ENCODE data around the gene LDB2. TPM values are rescaled to one million over a fixed set of nuclear protein-coding genes. Genes with fewer than 3 reads are reported as not detected.

Gene LDB2
- total and polyA plus RNA-seq, 2 of the 8 experiments (the other 6 are each of a cell fraction or from before 2014, with no cell fraction given): 57.0 to 140 TPM

GRCh38 chr4:16692961-16693506 lies 205.4 kb downstream of the LDB2 start (continued):
- TF ChIP-seq, protein P1, sequence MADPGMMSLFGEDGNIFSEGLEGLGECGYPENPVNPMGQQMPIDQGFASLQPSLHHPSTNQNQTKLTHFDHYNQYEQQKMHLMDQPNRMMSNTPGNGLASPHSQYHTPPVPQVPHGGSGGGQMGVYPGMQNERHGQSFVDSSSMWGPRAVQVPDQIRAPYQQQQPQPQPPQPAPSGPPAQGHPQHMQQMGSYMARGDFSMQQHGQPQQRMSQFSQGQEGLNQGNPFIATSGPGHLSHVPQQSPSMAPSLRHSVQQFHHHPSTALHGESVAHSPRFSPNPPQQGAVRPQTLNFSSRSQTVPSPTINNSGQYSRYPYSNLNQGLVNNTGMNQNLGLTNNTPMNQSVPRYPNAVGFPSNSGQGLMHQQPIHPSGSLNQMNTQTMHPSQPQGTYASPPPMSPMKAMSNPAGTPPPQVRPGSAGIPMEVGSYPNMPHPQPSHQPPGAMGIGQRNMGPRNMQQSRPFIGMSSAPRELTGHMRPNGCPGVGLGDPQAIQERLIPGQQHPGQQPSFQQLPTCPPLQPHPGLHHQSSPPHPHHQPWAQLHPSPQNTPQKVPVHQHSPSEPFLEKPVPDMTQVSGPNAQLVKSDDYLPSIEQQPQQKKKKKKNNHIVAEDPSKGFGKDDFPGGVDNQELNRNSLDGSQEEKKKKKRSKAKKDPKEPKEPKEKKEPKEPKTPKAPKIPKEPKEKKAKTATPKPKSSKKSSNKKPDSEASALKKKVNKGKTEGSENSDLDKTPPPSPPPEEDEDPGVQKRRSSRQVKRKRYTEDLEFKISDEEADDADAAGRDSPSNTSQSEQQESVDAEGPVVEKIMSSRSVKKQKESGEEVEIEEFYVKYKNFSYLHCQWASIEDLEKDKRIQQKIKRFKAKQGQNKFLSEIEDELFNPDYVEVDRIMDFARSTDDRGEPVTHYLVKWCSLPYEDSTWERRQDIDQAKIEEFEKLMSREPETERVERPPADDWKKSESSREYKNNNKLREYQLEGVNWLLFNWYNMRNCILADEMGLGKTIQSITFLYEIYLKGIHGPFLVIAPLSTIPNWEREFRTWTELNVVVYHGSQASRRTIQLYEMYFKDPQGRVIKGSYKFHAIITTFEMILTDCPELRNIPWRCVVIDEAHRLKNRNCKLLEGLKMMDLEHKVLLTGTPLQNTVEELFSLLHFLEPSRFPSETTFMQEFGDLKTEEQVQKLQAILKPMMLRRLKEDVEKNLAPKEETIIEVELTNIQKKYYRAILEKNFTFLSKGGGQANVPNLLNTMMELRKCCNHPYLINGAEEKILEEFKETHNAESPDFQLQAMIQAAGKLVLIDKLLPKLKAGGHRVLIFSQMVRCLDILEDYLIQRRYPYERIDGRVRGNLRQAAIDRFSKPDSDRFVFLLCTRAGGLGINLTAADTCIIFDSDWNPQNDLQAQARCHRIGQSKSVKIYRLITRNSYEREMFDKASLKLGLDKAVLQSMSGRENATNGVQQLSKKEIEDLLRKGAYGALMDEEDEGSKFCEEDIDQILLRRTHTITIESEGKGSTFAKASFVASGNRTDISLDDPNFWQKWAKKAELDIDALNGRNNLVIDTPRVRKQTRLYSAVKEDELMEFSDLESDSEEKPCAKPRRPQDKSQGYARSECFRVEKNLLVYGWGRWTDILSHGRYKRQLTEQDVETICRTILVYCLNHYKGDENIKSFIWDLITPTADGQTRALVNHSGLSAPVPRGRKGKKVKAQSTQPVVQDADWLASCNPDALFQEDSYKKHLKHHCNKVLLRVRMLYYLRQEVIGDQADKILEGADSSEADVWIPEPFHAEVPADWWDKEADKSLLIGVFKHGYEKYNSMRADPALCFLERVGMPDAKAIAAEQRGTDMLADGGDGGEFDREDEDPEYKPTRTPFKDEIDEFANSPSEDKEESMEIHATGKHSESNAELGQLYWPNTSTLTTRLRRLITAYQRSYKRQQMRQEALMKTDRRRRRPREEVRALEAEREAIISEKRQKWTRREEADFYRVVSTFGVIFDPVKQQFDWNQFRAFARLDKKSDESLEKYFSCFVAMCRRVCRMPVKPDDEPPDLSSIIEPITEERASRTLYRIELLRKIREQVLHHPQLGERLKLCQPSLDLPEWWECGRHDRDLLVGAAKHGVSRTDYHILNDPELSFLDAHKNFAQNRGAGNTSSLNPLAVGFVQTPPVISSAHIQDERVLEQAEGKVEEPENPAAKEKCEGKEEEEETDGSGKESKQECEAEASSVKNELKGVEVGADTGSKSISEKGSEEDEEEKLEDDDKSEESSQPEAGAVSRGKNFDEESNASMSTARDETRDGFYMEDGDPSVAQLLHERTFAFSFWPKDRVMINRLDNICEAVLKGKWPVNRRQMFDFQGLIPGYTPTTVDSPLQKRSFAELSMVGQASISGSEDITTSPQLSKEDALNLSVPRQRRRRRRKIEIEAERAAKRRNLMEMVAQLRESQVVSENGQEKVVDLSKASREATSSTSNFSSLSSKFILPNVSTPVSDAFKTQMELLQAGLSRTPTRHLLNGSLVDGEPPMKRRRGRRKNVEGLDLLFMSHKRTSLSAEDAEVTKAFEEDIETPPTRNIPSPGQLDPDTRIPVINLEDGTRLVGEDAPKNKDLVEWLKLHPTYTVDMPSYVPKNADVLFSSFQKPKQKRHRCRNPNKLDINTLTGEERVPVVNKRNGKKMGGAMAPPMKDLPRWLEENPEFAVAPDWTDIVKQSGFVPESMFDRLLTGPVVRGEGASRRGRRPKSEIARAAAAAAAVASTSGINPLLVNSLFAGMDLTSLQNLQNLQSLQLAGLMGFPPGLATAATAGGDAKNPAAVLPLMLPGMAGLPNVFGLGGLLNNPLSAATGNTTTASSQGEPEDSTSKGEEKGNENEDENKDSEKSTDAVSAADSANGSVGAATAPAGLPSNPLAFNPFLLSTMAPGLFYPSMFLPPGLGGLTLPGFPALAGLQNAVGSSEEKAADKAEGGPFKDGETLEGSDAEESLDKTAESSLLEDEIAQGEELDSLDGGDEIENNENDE (IDR thresholded peaks at IDR 0.05; ENCODE audit: insufficient replicate concordance, low read length): no peak
- TF ChIP-seq JUND (IDR thresholded peaks at IDR 0.05; ENCODE audit: low read length): no peak
- TF ChIP-seq CTCF (IDR thresholded peaks at IDR 0.05; ENCODE audit: control extremely low read depth in 1 of 3, insufficient read depth in 1 of 3, low read depth in 1 of 3, low read length in 3 of 3): no peak
- no peak for TF ChIP-seq BCL11A (IDR thresholded peaks at IDR 0.05; ENCODE audit: low read depth in 2 of 2, low read length in 2 of 2)
- no peak for TF ChIP-seq KDM5A (IDR thresholded peaks at IDR 0.05; ENCODE audit: low read length)
- no peak for TF ChIP-seq SP4 (IDR thresholded peaks at IDR 0.05; ENCODE audit: low read length)
- no peak for TF ChIP-seq EP300 (IDR thresholded peaks at IDR 0.05; ENCODE audit: borderline replicate concordance in 1 of 2, low read depth in 2 of 2, low read length in 2 of 2)
- no peak for TF ChIP-seq TCF12 (IDR thresholded peaks at IDR 0.05; ENCODE audit: low read depth, low read length)
- TF ChIP-seq GTF2F1 (IDR thresholded peaks at IDR 0.05; ENCODE audit: borderline replicate concordance, low read depth, low read length): no peak

Data from H1 (cell line).